K562 (cell line): Measurements from ENCODE around the gene ACACB. TPM values are rescaled to one million over a fixed set of nuclear protein-coding genes. Genes with fewer than 3 reads are reported as not detected.

Source experiments
- ATAC-seq: fragments of 200-7000 bp; cut with Tn5 transposase; 3 replicates; pipeline ENCODE4 v1.9.1; 2020; ENCODE audit warnings: moderate library complexity
- BruUV-seq: library from RNA; stranded (reverse); fragments of 400-500 nt; replicated peaks from 2 replicates; lab custom pipeline; 2021; lab: Mats Ljungman, UMichigan
- CTCF ChIA-PET: fragments of 300-600 bp; formaldehyde crosslinking; extraction: SDS; loops from one replicate; lab custom pipeline; 2021; ENCODE audit warnings: low intra/inter-chr PET ratio; lab: Yijun Ruan, JAX
- POLR2A ChIA-PET: fragments of 300-600, 350-650 bp; sonication (Branson Sonifier 250); formaldehyde crosslinking; extraction: SDS; loops from one replicate; lab custom pipeline; 2021; ENCODE audit warnings: antibody characterized with exemption, inconsistent platforms; lab: Yijun Ruan, JAX
- DNase-seq, 4 experiments: peaks; one replicate each; pipeline versions ENCODE4 v3.0.0 to v3.0.0-alpha.2; 2011 to 2018; ENCODE audit warnings: low spot score in 3 of 4, mixed read lengths in 3 of 4; ENCODE audit errors: extremely low read depth in 1 of 4
- FAIRE-seq: peaks from 2 replicates; lab custom pipeline; 2011; peaks lifted over from hg19 to GRCh38; lab: Jason Lieb, UNC
- H2AFZ ChIP-seq: 2 replicates; pipeline ENCODE4 v1.6.0; 2011; ENCODE audit warnings: low read depth, low read length, control low read depth, inconsistent platforms
- H3K27ac ChIP-seq: fragments of 200-600 bp; 3 replicates; pipeline ENCODE4 v1.8.0; 2011; ENCODE audit warnings: low read depth, mild to moderate bottlenecking, control low read depth, inconsistent platforms, low read length, moderate library complexity, mixed read lengths; ENCODE audit errors: extremely low read depth
- H3K27me3 ChIP-seq, 2 experiments: fragments of 300-600 bp in 1 of 2; 2 replicates in 1 of 2; 3 replicates in 1 of 2; pipeline versions ENCODE4 v1.6.0 to v1.8.0; 2011; ENCODE audit warnings: inconsistent platforms in 2 of 2, low read length in 2 of 2, mild to moderate bottlenecking in 1 of 2, mixed read lengths in 1 of 2, moderate library complexity in 1 of 2; ENCODE audit not compliant: control insufficient read depth in 2 of 2, insufficient read depth in 2 of 2
- H3K36me3 ChIP-seq: fragments of 300-600 bp; 3 replicates; pipeline ENCODE4 v1.8.0; 2011; ENCODE audit warnings: mild to moderate bottlenecking, low read length, inconsistent platforms; ENCODE audit not compliant: control insufficient read depth, insufficient read depth
- H3K4me1 ChIP-seq, 2 experiments: fragments of 200-600 bp in 1 of 2; replicated peaks in 1 of 2; 2 replicates in 1 of 2; 3 replicates in 1 of 2; pipeline versions ENCODE4 v1.5.1 to v1.8.0; 2011; ENCODE audit warnings: inconsistent platforms in 2 of 2, low read length in 2 of 2, mild to moderate bottlenecking in 1 of 2, mixed read lengths in 1 of 2, moderate library complexity in 1 of 2; ENCODE audit not compliant: control insufficient read depth in 2 of 2, insufficient read depth in 2 of 2
- H3K4me2 ChIP-seq: 2 replicates; pipeline ENCODE4 v1.6.1; 2011; ENCODE audit warnings: low read length, control low read depth, inconsistent platforms, mixed read lengths; ENCODE audit not compliant: insufficient read depth
- H3K4me3 ChIP-seq: fragments of 200-600 bp; sonication (generic), shearing (Covaris generic); 2 replicates; pipeline ENCODE4 v1.5.1; 2016; ENCODE audit warnings: control low read depth, inconsistent platforms
- H3K79me2 ChIP-seq: fragments of 200-600 bp; 3 replicates; pipeline ENCODE4 v1.8.0; 2011; ENCODE audit warnings: low read length, inconsistent platforms; ENCODE audit not compliant: control insufficient read depth, insufficient read depth
- H3K9ac ChIP-seq, 2 experiments: 2 replicates each; pipeline versions ENCODE4 v1.6.0 to v1.6.1; 2011; ENCODE audit warnings: low read depth in 2 of 2, low read length in 2 of 2, control low read depth in 1 of 2, inconsistent platforms in 1 of 2, mild to moderate bottlenecking in 1 of 2, mixed read lengths in 1 of 2; ENCODE audit not compliant: insufficient read depth in 1 of 2
- H3K9me1 ChIP-seq: one replicate; pipeline ENCODE4 v1.6.0; 2011; ENCODE audit warnings: inconsistent platforms, mild to moderate bottlenecking, low read length, moderate library complexity; ENCODE audit not compliant: control insufficient read depth, insufficient read depth
- H3K9me3 ChIP-seq: replicated peaks from 2 replicates; pipeline ENCODE4 v1.5.1; 2011; ENCODE audit warnings: low read depth, low read length, inconsistent platforms; ENCODE audit not compliant: control insufficient read depth, insufficient read depth
- H4K20me1 ChIP-seq: replicated peaks from 2 replicates; pipeline ENCODE4 v1.6.1; 2011; ENCODE audit warnings: low read length, inconsistent platforms, mixed read lengths; ENCODE audit not compliant: control insufficient read depth, insufficient read depth
- ATF6 ChIP-seq: sonication (generic); formaldehyde crosslinking; IDR thresholded peaks from 2 replicates; pipeline ENCODE4 v1.4.0; 2020; ENCODE audit warnings: mild to moderate bottlenecking, missing genetic modification reagents
- BHLHE40 ChIP-seq: IDR thresholded peaks from 2 replicates; pipeline ENCODE4 v1.6.1; 2011; ENCODE audit warnings: low read length, improper control_type of control experiment
- BRCA1 ChIP-seq, 2 experiments: fragments of 450-650 bp in 1 of 2; sonication (generic) in 1 of 2; formaldehyde crosslinking in 1 of 2; IDR thresholded peaks; 2 replicates each; pipeline versions ENCODE4 v1.5.0 to v1.6.1; 2017 to 2020; ENCODE audit warnings: mild to moderate bottlenecking in 1 of 2, missing genetic modification reagents in 1 of 2
- GABPA ChIP-seq: fragments of 200-800 bp; sonication (Bioruptor generic); conservative IDR thresholded peaks from 2 replicates; pipeline ENCODE4 v1.6.1; 2016; ENCODE audit warnings: low read depth, missing genetic modification characterization, missing compliant biosample characterization
- GTF2B ChIP-seq: IDR thresholded peaks from 2 replicates; pipeline ENCODE4 v1.6.1; 2011; ENCODE audit not compliant: insufficient read length; ENCODE audit errors: extremely low read depth
- PRPF4 ChIP-seq: fragments of 200-400 bp; formaldehyde crosslinking; IDR thresholded peaks from one replicate; pipeline ENCODE4 v1.6.1; 2017; ENCODE audit warnings: low read length, low read depth, mild to moderate bottlenecking; ENCODE audit not compliant: insufficient read depth, poor library complexity, severe bottlenecking
- RB1 ChIP-seq: fragments of 450-650 bp; IDR thresholded peaks from 2 replicates; pipeline ENCODE4 v1.6.1; 2017; ENCODE audit warnings: low read depth, mild to moderate bottlenecking
- SMARCB1 ChIP-seq: IDR thresholded peaks from 2 replicates; pipeline ENCODE4 v1.6.1; 2011; ENCODE audit warnings: improper control_type of control experiment, low read depth; ENCODE audit not compliant: insufficient read length
- STAG1 ChIP-seq: sonication (generic); formaldehyde crosslinking; IDR thresholded peaks from 2 replicates; pipeline ENCODE4 v1.5.0; 2020; ENCODE audit warnings: missing genetic modification reagents, borderline replicate concordance
- TOE1 ChIP-seq, 2 experiments: fragments of 450-650 bp in 1 of 2; sonication (generic) in 1 of 2; formaldehyde crosslinking in 1 of 2; IDR thresholded peaks; 2 replicates each; pipeline versions ENCODE4 v1.7.1 to v1.8.0; 2016 to 2022; ENCODE audit warnings: borderline replicate concordance in 2 of 2, mild to moderate bottlenecking in 2 of 2, antibody characterized with exemption in 1 of 2, inconsistent platforms in 1 of 2, low read depth in 1 of 2, missing genetic modification reagents in 1 of 2, moderate library complexity in 1 of 2
- ZBTB11 ChIP-seq, 3 experiments: fragments of 200-800 bp in 1 of 3; fragments of 250-450 bp in 1 of 3; fragments of 450-650 bp in 1 of 3; sonication (Bioruptor Pico) in 1 of 3; sonication (Bioruptor generic) in 1 of 3; formaldehyde crosslinking in 1 of 3; IDR thresholded peaks; 2 replicates each; pipeline versions ENCODE4 v1.6.1 to v1.8.0; 2016 to 2022; ENCODE audit warnings: mild to moderate bottlenecking in 2 of 3, missing genetic modification characterization in 2 of 3, missing compliant biosample characterization in 1 of 3, moderate library complexity in 1 of 3
- ZNF165 ChIP-seq: fragments of 250-450 bp; sonication (Bioruptor Pico); IDR thresholded peaks from 2 replicates; pipeline ENCODE4 v1.4.0; 2020; ENCODE audit warnings: borderline replicate concordance
- ZNF436 ChIP-seq: fragments of 250-450, 450-650 bp; sonication (Bioruptor Pico); formaldehyde crosslinking; IDR thresholded peaks from 2 replicates; pipeline ENCODE4 v1.7.0; 2020; ENCODE audit warnings: mild to moderate bottlenecking
- WGBS: fragments of 100-300 bp; shearing (Covaris generic); methylation state at CpG from one replicate; pipeline ENCODE4 v1.1.6; 2016; ENCODE audit warnings: low coverage, mixed read lengths; ENCODE audit not compliant: insufficient coverage; ENCODE audit errors: missing lambda C conversion rate; 5-methylcytosine and 5-hydroxymethylcytosine counted together
- in situ Hi-C: fragments of 300-500 bp; cut with MboI; formaldehyde crosslinking; loops from 4 replicates; pipeline ENCODE4 v1.15.0; 2018; ENCODE audit warnings: inconsistent platforms, mixed read lengths
- intact Hi-C: fragments of 100-400 bp; cut with micrococcal nuclease; formaldehyde crosslinking; loops from 2 replicates; pipeline ENCODE4 v1.14.2; 2022
- polyA plus RNA-seq, 8 experiments: library from polyadenylated mRNA; depleted of rRNA in 4 of 8; stranded (reverse) in 5 of 8; unstranded in 3 of 8; fragments of >200 nt; fragmentation: Nextera tagmentation in 2 of 8; fragmentation: Illumina TruSeq in 1 of 8; extraction: Ambion mirVana in 2 of 8; extraction: Trizol in 1 of 8; gene quantifications; 2 replicates each; pipeline versions ENCODE4 v1.2.1 to v1.2.3, GENCODE V29; 2011 to 2014; ENCODE audit warnings: inconsistent platforms in 1 of 8, missing spikeins in 1 of 8
- total RNA-seq, 7 experiments: library from RNA; depleted of rRNA in 6 of 7; stranded (reverse); fragments of >200 nt in 6 of 7; fragmentation: Illumina TruSeq in 2 of 7; extraction: Trizol in 2 of 7; gene quantifications; 2 replicates each; pipeline versions ENCODE4 v1.2.1 to v1.2.3, GENCODE V29; 2011 to 2021; ENCODE audit warnings: low replicate concordance in 1 of 7

Gene ACACB
- total and polyA plus RNA-seq, 9 of the 15 experiments (the other 6 are each of a cell fraction or from before 2014, with no cell fraction given): 0.10 to 2.5 (median 0.83) TPM

GRCh38 chr12:109266106-109266879 lies 149.9 kb downstream of the ACACB start:
- CTCF ChIA-PET: interaction anchor here (3.2 kb wide), 1 partner anchor 120 kb away, joined by 39 read pairs; no protein-coding TSS in a partner anchor
- 2% methylated on average over 12 of the region's 16 CpGs for WGBS
- ATAC-seq: no peak
- H3K27me3 ChIP-seq: peaks cover 8 to 42% of the 10 kb centered on the region in 2 experiments; a peak in 4 of 5 replicates
- FAIRE-seq: no peak
- H3K9me3 ChIP-seq: no peaks in the 10 kb centered on the region; the same call in 1 of the 2 replicates
- BruUV-seq: no TSS peak
- no peak overlapping the region for H3K4me2 ChIP-seq
- H3K27ac ChIP-seq: no peak overlapping the region
- no peak for DNase-seq
- no peaks in the 10 kb centered on the region for H3K79me2 ChIP-seq
- no peaks in the 10 kb centered on the region for H3K36me3 ChIP-seq
- no peak overlapping the region for H3K4me3 ChIP-seq
- in situ Hi-C loops (no loop called here), intact Hi-C loops (no loop called here)
- POLR2A ChIA-PET: interaction anchor here (0.5 to 0.9 kb wide), 3 partner anchors 12 to 197 kb away, joined by 3 to 4 read pairs (median 3); no protein-coding TSS in a partner anchor
- no peak overlapping the region for H3K9ac ChIP-seq
- H3K4me1 ChIP-seq: peaks cover 0 to 6% of the 10 kb centered on the region in 2 experiments; a peak in 1 of 5 replicates
- H2AFZ ChIP-seq: no peak overlapping the region
- H3K9me1 ChIP-seq: no peaks in the 10 kb centered on the region
- no peaks in the 10 kb centered on the region for H4K20me1 ChIP-seq
- TF ChIP-seq ZBTB11 (CRISPR knock-in tag; IDR thresholded peaks at IDR 0.05) (no peak), RB1 (no peak), SMARCB1 (no peak), GTF2B (no peak), ATF6 (CRISPR knock-in tag) (no peak), STAG1 (CRISPR knock-in tag) (no peak), ZNF436 (CRISPR knock-in tag) (no peak), ZNF165 (CRISPR knock-in tag) (no peak), GABPA (tag) (no peak), BHLHE40 (no peak), BRCA1 (IDR thresholded peaks at IDR 0.05) (no peak), BRCA1 (CRISPR knock-in tag; IDR thresholded peaks at IDR 0.05) (no peak), PRPF4 (no peak), TOE1 (IDR thresholded peaks at IDR 0.05; ENCODE audit: borderline replicate concordance) (no peak), TOE1 (CRISPR knock-in tag; IDR thresholded peaks at IDR 0.05; ENCODE audit: borderline replicate concordance, low read depth) (no peak)
